Lower leg skin (tissue), 4 donors: ENCODE measurements around the gene ZSCAN20. TPM values are rescaled to one million over a fixed set of nuclear protein-coding genes. Genes with fewer than 3 reads are reported as not detected.
A peak's percentile ranks its signal among the peaks of the same experiment; 100 is the strongest.

ENCODE experiments used
- DNase-seq, 2 donors: peaks; one replicate each; pipeline ENCODE4 v3.0.0-alpha.2; 2019; ENCODE audit warnings: low spot score in 2 of 2
- H3K4me3 ChIP-seq: fragments of 200-600 bp; sonication (generic); 2 replicates; pipeline ENCODE4 v1.5.1; 2017; ENCODE audit warnings: mild to moderate bottlenecking, low read depth; ENCODE audit not compliant: poor library complexity, severe bottlenecking
- POLR2A ChIP-seq, 2 donors: fragments of 450-650 bp; IDR thresholded peaks; one replicate each; pipeline ENCODE4 v1.6.1; 2016 to 2017; ENCODE audit warnings: antibody characterized with exemption in 2 of 2, mild to moderate bottlenecking in 1 of 2, moderate library complexity in 1 of 2
- WGBS, 2 donors: methylation state at CpG; one replicate each; pipeline ENCODE4 v1.1.5; 2018; 5-methylcytosine and 5-hydroxymethylcytosine counted together
- intact Hi-C: fragments of 100-400 bp; cut with DNase I; formaldehyde crosslinking; loops from one replicate; pipeline ENCODE4 v1.15.0; 2023; ENCODE audit warnings: low total_unique reads
- total RNA-seq, 4 donors: library from RNA; depleted of rRNA; stranded (reverse); fragments of >200 nt; gene quantifications; one replicate each; pipeline ENCODE4 v1.1.0, GENCODE V29; 2016
- TF ChIP-seq, protein P1 (sequence below), 3 donors: fragments of 450-650 bp; IDR thresholded peaks; one replicate each; pipeline ENCODE4 v1.5.1; 2016; ENCODE audit warnings: antibody characterized with exemption in 3 of 3, mild to moderate bottlenecking in 3 of 3, moderate library complexity in 2 of 3

Gene ZSCAN20
- total RNA-seq, 4 donors from 2014 or later: 0.91 to 3.6 (median 3.0) TPM

DNA sequence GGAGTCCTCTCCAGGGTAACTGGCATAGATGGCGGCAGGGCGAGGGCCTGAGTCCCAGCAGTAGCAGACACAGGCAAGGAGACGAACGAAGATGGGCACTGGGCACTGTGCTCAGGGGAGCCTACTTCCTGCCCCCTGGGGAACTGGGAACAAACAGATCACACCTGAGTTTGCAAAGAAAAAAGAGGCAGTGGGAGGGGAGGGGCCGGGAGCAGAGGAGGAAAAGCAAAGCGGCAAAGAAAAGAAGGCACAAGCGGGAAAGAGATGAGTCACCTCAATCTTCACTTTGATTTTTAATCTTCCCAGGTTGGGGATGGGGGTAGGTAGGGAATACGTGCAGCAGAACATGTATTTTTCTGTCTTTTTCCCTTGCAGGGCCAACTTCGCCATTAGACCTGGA lies 44.0 kb downstream of the ZSCAN20 start:
- intact Hi-C loops: no loop called here
- 86 to 87% methylated on average over 9 of the region's 9 CpGs for WGBS, 2 donors
- no peak for DNase-seq
- no peak overlapping the region for H3K4me3 ChIP-seq
- TF ChIP-seq POLR2A (IDR thresholded peaks at IDR 0.05): no peak
- TF ChIP-seq, protein P1, sequence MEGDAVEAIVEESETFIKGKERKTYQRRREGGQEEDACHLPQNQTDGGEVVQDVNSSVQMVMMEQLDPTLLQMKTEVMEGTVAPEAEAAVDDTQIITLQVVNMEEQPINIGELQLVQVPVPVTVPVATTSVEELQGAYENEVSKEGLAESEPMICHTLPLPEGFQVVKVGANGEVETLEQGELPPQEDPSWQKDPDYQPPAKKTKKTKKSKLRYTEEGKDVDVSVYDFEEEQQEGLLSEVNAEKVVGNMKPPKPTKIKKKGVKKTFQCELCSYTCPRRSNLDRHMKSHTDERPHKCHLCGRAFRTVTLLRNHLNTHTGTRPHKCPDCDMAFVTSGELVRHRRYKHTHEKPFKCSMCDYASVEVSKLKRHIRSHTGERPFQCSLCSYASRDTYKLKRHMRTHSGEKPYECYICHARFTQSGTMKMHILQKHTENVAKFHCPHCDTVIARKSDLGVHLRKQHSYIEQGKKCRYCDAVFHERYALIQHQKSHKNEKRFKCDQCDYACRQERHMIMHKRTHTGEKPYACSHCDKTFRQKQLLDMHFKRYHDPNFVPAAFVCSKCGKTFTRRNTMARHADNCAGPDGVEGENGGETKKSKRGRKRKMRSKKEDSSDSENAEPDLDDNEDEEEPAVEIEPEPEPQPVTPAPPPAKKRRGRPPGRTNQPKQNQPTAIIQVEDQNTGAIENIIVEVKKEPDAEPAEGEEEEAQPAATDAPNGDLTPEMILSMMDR (IDR thresholded peaks at IDR 0.05): no peak

DNA sequence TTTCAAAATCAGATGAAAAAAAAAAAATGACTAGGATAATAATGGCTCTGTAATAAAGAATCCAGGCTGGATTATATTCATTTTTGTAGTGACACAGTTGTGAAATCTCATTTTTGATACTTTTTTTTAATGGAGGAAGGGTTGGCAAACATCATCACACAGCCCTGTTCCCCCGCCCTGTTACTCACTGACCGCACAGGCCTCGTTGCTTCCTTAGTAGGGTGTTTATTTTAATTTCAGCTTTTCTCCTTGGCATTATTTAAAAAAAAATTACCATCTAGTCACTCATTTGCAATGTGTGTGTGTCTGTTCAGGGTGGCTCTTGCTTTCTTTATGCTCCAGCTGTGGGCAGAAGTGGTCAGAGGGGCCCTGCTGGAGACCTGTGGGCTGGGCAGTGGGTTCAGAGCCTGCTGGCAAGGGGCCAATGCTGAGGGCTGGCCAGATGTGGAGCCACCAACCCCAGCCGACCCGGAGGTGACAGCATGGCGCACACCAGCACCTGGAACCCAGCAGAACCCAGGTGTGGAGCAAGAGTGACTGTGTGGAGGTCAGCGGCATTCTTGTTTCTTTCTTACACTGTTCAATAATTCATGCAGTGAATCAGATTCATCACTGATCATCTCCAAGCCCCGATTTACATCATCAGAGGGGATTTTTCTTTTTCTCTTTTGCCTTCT lies 44.6 kb downstream of the ZSCAN20 start:
- intact Hi-C loops: no loop called here
- TF ChIP-seq, protein P1 (IDR thresholded peaks at IDR 0.05): no peak
- TF ChIP-seq POLR2A (IDR thresholded peaks at IDR 0.05): no peak
- DNase-seq: no peak
- H3K4me3 ChIP-seq: no peak overlapping the region
- 74 to 76% methylated on average over 8 of the region's 8 CpGs for WGBS, 2 donors

DNA sequence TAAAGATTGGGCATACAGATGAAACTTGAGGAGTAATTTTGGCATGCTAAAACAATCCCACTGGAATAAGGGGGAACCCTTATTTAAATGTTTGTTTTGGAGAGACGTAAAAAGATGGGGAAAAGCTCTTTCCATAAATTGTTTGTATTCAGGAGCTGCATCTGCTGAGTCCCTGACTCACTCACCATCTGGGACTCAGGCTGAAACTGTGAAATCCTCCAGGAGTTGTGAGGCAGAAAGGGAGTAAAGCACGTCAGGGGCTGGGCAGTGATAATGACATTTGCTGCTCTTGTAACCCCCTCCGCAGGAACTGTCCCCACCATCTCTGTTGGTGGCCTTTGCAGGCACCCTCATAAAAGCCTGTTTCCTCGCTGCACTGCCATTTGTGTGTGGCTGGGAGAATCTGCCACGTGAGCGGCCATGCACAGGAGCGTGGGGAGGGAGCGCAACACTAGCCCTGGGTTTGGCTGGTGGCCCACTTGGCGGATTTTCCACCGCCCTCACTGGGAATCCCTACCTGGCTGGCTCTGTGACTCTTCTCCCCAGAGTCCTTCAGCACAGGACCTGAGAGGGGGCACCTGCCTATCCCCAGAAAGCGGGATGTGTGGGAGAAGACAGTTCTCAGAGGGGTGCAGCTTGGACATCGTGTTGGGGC lies 45.3 kb downstream of the ZSCAN20 start:
- intact Hi-C loops: no loop called here
- DNase-seq: no peak
- H3K4me3 ChIP-seq: no peak overlapping the region
- TF ChIP-seq POLR2A (IDR thresholded peaks at IDR 0.05): no peak
- TF ChIP-seq, protein P1 (IDR thresholded peaks at IDR 0.05): no peak
- 75 to 81% methylated on average over 12 of the region's 12 CpGs for WGBS, 2 donors

- DNase-seq: peak in 1 of 2 donors; percentile 23
- WGBS, 2 donors: 74 to 91% methylated on average over 21 to 27 of the region's 27 CpGs
- H3K4me3 ChIP-seq: no peak overlapping the region
- intact Hi-C loops: no loop called here
- no peak for TF ChIP-seq POLR2A (IDR thresholded peaks at IDR 0.05)
- TF ChIP-seq, protein P1 (IDR thresholded peaks at IDR 0.05): no peak
These were observed 46.9 kb downstream of the ZSCAN20 start for GRCh38 chr1:33519240-33519884.

DNA sequence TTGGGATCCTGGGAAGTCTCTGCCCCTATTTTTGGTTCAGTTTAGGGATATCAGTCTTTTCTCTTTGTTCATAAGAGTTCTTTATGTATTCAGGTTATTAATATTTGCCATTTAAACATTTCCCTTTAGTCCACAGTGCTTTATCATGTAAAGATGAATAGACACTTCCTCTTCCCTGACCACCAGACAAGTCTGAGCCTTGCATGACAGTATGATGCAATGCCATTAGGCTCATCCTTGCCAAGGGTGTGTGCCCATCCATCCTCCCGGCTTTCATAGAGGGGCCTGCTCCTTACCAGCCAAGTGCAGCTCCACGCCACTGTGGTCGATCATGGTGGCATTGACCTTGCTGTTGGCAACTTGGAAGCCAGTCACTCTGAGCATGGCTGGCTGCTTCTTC lies 52.1 kb downstream of the ZSCAN20 start:
- intact Hi-C loops: no loop called here
- TF ChIP-seq POLR2A (IDR thresholded peaks at IDR 0.05): no peak
- TF ChIP-seq, protein P1 (IDR thresholded peaks at IDR 0.05): no peak
- WGBS, 2 donors: 76 to 77% methylated on average over 3 of the region's 3 CpGs
- no peak for DNase-seq
- no peak overlapping the region for H3K4me3 ChIP-seq
